PC-9 (cell line): Measurements from ENCODE around the gene SMIM22. TPM values are rescaled to one million over a fixed set of nuclear protein-coding genes. Genes with fewer than 3 reads are reported as not detected.

Experiments
- BruUV-seq: library from RNA; stranded (reverse); fragments of 400-500 nt; replicated peaks from 2 replicates; lab custom pipeline; 2021; lab: Mats Ljungman, UMichigan
- CTCF ChIA-PET: fragments of 300-600 bp; sonication (Branson Sonifier 250); formaldehyde crosslinking; loops from one replicate; lab custom pipeline; 2022; ENCODE audit warnings: antibody characterized with exemption; lab: Charles Lee
- POLR2A ChIA-PET: fragments of 300-600 bp; sonication (Branson Sonifier 250); formaldehyde crosslinking; loops from one replicate; lab custom pipeline; 2022; ENCODE audit warnings: antibody characterized with exemption; ENCODE audit not compliant: unreplicated experiment; lab: Charles Lee
- DNase-seq, 2 experiments: peaks; one replicate each; pipeline versions ENCODE4 v3.0.0 to v3.0.0-alpha.2; 2015 to 2022; ENCODE audit warnings: mixed read lengths in 1 of 2
- H2AFZ ChIP-seq: fragments of 200-600 bp; sonication (generic); 2 replicates; pipeline ENCODE4 v1.8.1; 2017; ENCODE audit warnings: antibody characterized with exemption
- H3F3A ChIP-seq: fragments of 200-600 bp; sonication (generic); 2 replicates; pipeline ENCODE4 v1.8.1; 2017; ENCODE audit warnings: antibody characterized with exemption, mild to moderate bottlenecking, low read depth; ENCODE audit not compliant: insufficient read depth
- H3K27ac ChIP-seq: fragments of 200-600 bp; sonication (generic); 2 replicates; pipeline ENCODE4 v1.6.1; 2016; ENCODE audit warnings: mixed run types
- H3K27me3 ChIP-seq: fragments of 200-600 bp; sonication (generic); 2 replicates; pipeline ENCODE4 v1.6.1; 2016; ENCODE audit warnings: low read depth, mixed run types; ENCODE audit not compliant: insufficient read depth
- H3K36me3 ChIP-seq: fragments of 200-600 bp; sonication (generic); 2 replicates; pipeline ENCODE4 v1.6.1; 2016; ENCODE audit warnings: low read depth, mixed run types
- H3K4me1 ChIP-seq: fragments of 200-600 bp; sonication (generic); replicated peaks from 2 replicates; pipeline ENCODE4 v1.6.1; 2016; ENCODE audit warnings: mixed run types; ENCODE audit not compliant: insufficient read depth
- H3K4me2 ChIP-seq: fragments of 200-600 bp; sonication (generic); 2 replicates; pipeline ENCODE4 v1.6.1; 2017; ENCODE audit warnings: mixed run types
- H3K4me3 ChIP-seq: fragments of 200-600 bp; sonication (generic); 2 replicates; pipeline ENCODE4 v1.6.1; 2016; ENCODE audit warnings: mixed run types
- H3K79me2 ChIP-seq: fragments of 200-600 bp; sonication (generic); 2 replicates; pipeline ENCODE4 v1.6.1; 2017; ENCODE audit warnings: low read depth, mixed run types
- H3K9me2 ChIP-seq: fragments of 200-600 bp; sonication (generic); 2 replicates; pipeline ENCODE4 v1.8.1; 2017; ENCODE audit warnings: mild to moderate bottlenecking; ENCODE audit not compliant: insufficient read depth
- H3K9me3 ChIP-seq: fragments of 200-600 bp; sonication (generic); 2 replicates; pipeline ENCODE4 v1.8.1; 2016; ENCODE audit warnings: low read depth; ENCODE audit not compliant: insufficient read depth
- H4K20me1 ChIP-seq: fragments of 200-600 bp; sonication (generic); 2 replicates; pipeline ENCODE4 v1.8.1; 2017; ENCODE audit not compliant: insufficient read depth
- CTCF ChIP-seq: fragments of 200-600 bp; sonication (generic); conservative IDR thresholded peaks from 2 replicates; pipeline ENCODE4 v1.6.1; 2017; ENCODE audit warnings: mixed run types, antibody characterized with exemption, mild to moderate bottlenecking, moderate library complexity
- EZH2 ChIP-seq: fragments of 200-600 bp; sonication (generic); IDR thresholded peaks from 2 replicates; pipeline ENCODE4 v1.8.0; 2017; ENCODE audit warnings: antibody characterized with exemption, low read depth
- intact Hi-C: fragments of 100-400 bp; cut with micrococcal nuclease; formaldehyde crosslinking; loops from one replicate; pipeline ENCODE4 v1.10.0; 2022; ENCODE audit not compliant: unreplicated experiment
- total RNA-seq: library from RNA; stranded (reverse); gene quantifications from 2 replicates; pipeline ENCODE4 v1.2.3, GENCODE V29; 2021

The SMIM22 gene
- total RNA-seq, 1 experiment from 2014 or later, result 134 TPM

GRCh38 chr16:4814046-4814445 is 18.9 kb downstream of the SMIM22 start:
- Histone ChIP-seq H3K4me3 (no peak overlapping the region), H4K20me1 (no peaks in the 10 kb centered on the region; the same call in 1 of the 2 replicates), H3K9me3 (no peaks in the 10 kb centered on the region), H3K4me2 (no peak overlapping the region), H3K9me2 (no peaks in the 10 kb centered on the region), H3K4me1 (no peaks in the 10 kb centered on the region), H3K79me2 (no peaks in the 10 kb centered on the region), H3K36me3 (peaks cover 10% of the 10 kb centered on the region; the same call in 1 of the 2 replicates), H3K27ac (no peak overlapping the region), H3F3A (peaks cover 11% of the 10 kb centered on the region), H2AFZ (no peak overlapping the region), H3K27me3 (no peaks in the 10 kb centered on the region)
- CTCF ChIA-PET, result no interaction called here
- no TSS peak for BruUV-seq
- intact Hi-C loops, result no loop called here
- POLR2A ChIA-PET, result no interaction called here
- DNase-seq, result no peak
- TF ChIP-seq EZH2 (no peak), CTCF (no peak)

- no peaks in the 10 kb centered on the region for H3K27me3 ChIP-seq
- H3K4me3 ChIP-seq, result no peak overlapping the region
- H3K79me2 ChIP-seq, result no peaks in the 10 kb centered on the region
- H3K36me3 ChIP-seq, result peaks cover 10% of the 10 kb centered on the region; the same call in 1 of the 2 replicates
- no peak for TF ChIP-seq EZH2
- no peak for TF ChIP-seq CTCF
- no peak overlapping the region for H2AFZ ChIP-seq
- intact Hi-C loops, result no loop called here
- ChIA-PET POLR2A (no interaction called here), CTCF (interaction anchor here (0.6 kb wide), 2 partner anchors 119 to 291 kb away, joined by 7 to 9 read pairs; no protein-coding TSS in a partner anchor)
- no TSS peak for BruUV-seq
- no peaks in the 10 kb centered on the region for H3K4me1 ChIP-seq
- peaks cover 10% of the 10 kb centered on the region for H3F3A ChIP-seq
- H3K9me2 ChIP-seq, result no peaks in the 10 kb centered on the region
- no peaks in the 10 kb centered on the region for H3K9me3 ChIP-seq
- no peak overlapping the region for H3K27ac ChIP-seq
- no peaks in the 10 kb centered on the region; the same call in 1 of the 2 replicates for H4K20me1 ChIP-seq
- no peak for DNase-seq
- H3K4me2 ChIP-seq, result no peak overlapping the region
Observed at GRCh38 chr16:4814542-4815173, 19.5 kb downstream of the SMIM22 start.

GRCh38 chr16:4820652-4821051 is 25.5 kb downstream of the SMIM22 start:
- intact Hi-C loops, result no loop called here
- Histone ChIP-seq H3K27me3 (no peaks in the 10 kb centered on the region), H3F3A (no peaks in the 10 kb centered on the region), H2AFZ (no peak overlapping the region), H3K27ac (no peak overlapping the region), H4K20me1 (no peaks in the 10 kb centered on the region), H3K4me3 (no peak overlapping the region), H3K9me2 (no peaks in the 10 kb centered on the region), H3K36me3 (peaks cover 29% of the 10 kb centered on the region), H3K9me3 (no peaks in the 10 kb centered on the region), H3K79me2 (no peaks in the 10 kb centered on the region), H3K4me2 (no peak overlapping the region), H3K4me1 (no peaks in the 10 kb centered on the region)
- BruUV-seq, result no TSS peak
- POLR2A ChIA-PET, result interaction anchor here (0.6 kb wide), 1 partner anchor 110 kb away, joined by 6 read pairs; no protein-coding TSS in a partner anchor
- DNase-seq, result no peak
- CTCF ChIA-PET, result no interaction called here
- TF ChIP-seq CTCF (no peak), EZH2 (no peak)
